ENCODE data around the gene RIMS3.

The RIMS3 gene

GRCh38 chr1:40668769-40669525 lies 3.5 kb upstream of the RIMS3 start:
- Mint-ChIP-seq H3K4me1 (peaks cover 34% of the 10 kb centered on the region), H3K4me3 (peak overlapping the region; percentile 77 to 82), H3K27ac (peak overlapping the region in 1 of 2 donors; percentile 74), H3K9me3 (no peaks in the 10 kb centered on the region), H3K27me3 (no peaks in the 10 kb centered on the region)
- DNase-seq: peak; percentile 83 to 84
- peak; percentile 71 for ATAC-seq

- Mint-ChIP-seq H3K4me1 (peaks cover 49% of the 10 kb centered on the region), H3K9me3 (no peaks in the 10 kb centered on the region), H3K27ac (no peak overlapping the region), H3K27me3 (no peaks in the 10 kb centered on the region), H3K4me3 (peak overlapping the region; percentile 76 to 77)
- DNase-seq (no peak), ATAC-seq (no peak)
Observed at GRCh38 chr1:40664791-40665190, 691 bp downstream of the RIMS3 start.

- no peak overlapping the region for H3K4me3 Mint-ChIP-seq
- H3K9me3 Mint-ChIP-seq: no peaks in the 10 kb centered on the region
- H3K27me3 Mint-ChIP-seq: no peaks in the 10 kb centered on the region
- peaks cover 47% of the 10 kb centered on the region for H3K4me1 Mint-ChIP-seq
- H3K27ac Mint-ChIP-seq: peak overlapping the region in 1 of 2 donors; percentile 79
- ATAC-seq (no peak), DNase-seq (no peak)
Observed at GRCh38 chr1:40664167-40664537, 1.3 kb downstream of the RIMS3 start.

- Mint-ChIP-seq H3K4me1 (peaks cover 41% of the 10 kb centered on the region), H3K4me3 (peak overlapping the region; percentile 48 to 65), H3K27me3 (no peaks in the 10 kb centered on the region), H3K27ac (peak overlapping the region in 1 of 2 donors; percentile 69), H3K9me3 (no peaks in the 10 kb centered on the region)
- DNase-seq (no peak), ATAC-seq (no peak)
Observed at GRCh38 chr1:40663324-40664166, 1.9 kb downstream of the RIMS3 start.

GRCh38 chr1:40662864-40663263 lies 2.6 kb downstream of the RIMS3 start:
- DNase-seq (peak; percentile 34 to 59), ATAC-seq (peak; percentile 82)
- peak overlapping the region; percentile 49 to 69 for H3K27ac Mint-ChIP-seq
- H3K9me3 Mint-ChIP-seq: no peaks in the 10 kb centered on the region
- peak overlapping the region; percentile 48 to 65 for H3K4me3 Mint-ChIP-seq
- peaks cover 38% of the 10 kb centered on the region for H3K4me1 Mint-ChIP-seq
- H3K27me3 Mint-ChIP-seq: no peaks in the 10 kb centered on the region

GRCh38 chr1:40662151-40662550 lies 3.3 kb downstream of the RIMS3 start:
- ATAC-seq (no peak), DNase-seq (no peak)
- H3K4me3 Mint-ChIP-seq: no peak overlapping the region
- H3K27me3 Mint-ChIP-seq: no peaks in the 10 kb centered on the region
- H3K9me3 Mint-ChIP-seq: no peaks in the 10 kb centered on the region
- H3K4me1 Mint-ChIP-seq: peaks cover 38% of the 10 kb centered on the region
- no peak overlapping the region for H3K27ac Mint-ChIP-seq

- no peak for DNase-seq
- Mint-ChIP-seq H3K4me1 (peaks cover 37% of the 10 kb centered on the region), H3K27me3 (no peaks in the 10 kb centered on the region), H3K4me3 (no peak overlapping the region), H3K27ac (peak overlapping the region in 1 of 2 donors; percentile 71), H3K9me3 (no peaks in the 10 kb centered on the region)
- ATAC-seq: no peak
Observed at GRCh38 chr1:40661678-40662077, 3.8 kb downstream of the RIMS3 start.

GRCh38 chr1:40659649-40659947 lies 5.9 kb downstream of the RIMS3 start:
- Mint-ChIP-seq H3K4me3 (no peak overlapping the region), H3K4me1 (peaks cover 22% of the 10 kb centered on the region), H3K27me3 (peaks cover 4% of the 10 kb centered on the region), H3K9me3 (no peaks in the 10 kb centered on the region), H3K27ac (no peak overlapping the region)
- ATAC-seq: no peak
- no peak for DNase-seq

- Mint-ChIP-seq H3K4me1 (peaks cover 16% of the 10 kb centered on the region), H3K27ac (no peak overlapping the region), H3K27me3 (peaks cover 9% of the 10 kb centered on the region), H3K4me3 (no peak overlapping the region), H3K9me3 (no peaks in the 10 kb centered on the region)
- ATAC-seq (no peak), DNase-seq (no peak)
Observed at GRCh38 chr1:40658751-40659648, 6.5 kb downstream of the RIMS3 start.

- Mint-ChIP-seq H3K9me3 (no peaks in the 10 kb centered on the region), H3K27ac (no peak overlapping the region), H3K4me1 (no peaks in the 10 kb centered on the region), H3K4me3 (no peak overlapping the region), H3K27me3 (peaks cover 9% of the 10 kb centered on the region)
- DNase-seq (no peak), ATAC-seq (no peak)
Observed at GRCh38 chr1:40657046-40657445, 8.4 kb downstream of the RIMS3 start.

- Mint-ChIP-seq H3K27ac (no peak overlapping the region), H3K4me3 (no peak overlapping the region), H3K4me1 (peaks cover 8% of the 10 kb centered on the region), H3K27me3 (peaks cover 16% of the 10 kb centered on the region), H3K9me3 (no peaks in the 10 kb centered on the region)
- DNase-seq (no peak), ATAC-seq (no peak)
Observed at GRCh38 chr1:40653851-40654537, 11.5 kb downstream of the RIMS3 start.

GRCh38 chr1:40652979-40653378 lies 12.5 kb downstream of the RIMS3 start:
- no peak overlapping the region for H3K4me3 Mint-ChIP-seq
- H3K4me1 Mint-ChIP-seq: peaks cover 13% of the 10 kb centered on the region
- H3K27ac Mint-ChIP-seq: no peak overlapping the region
- H3K27me3 Mint-ChIP-seq: peaks cover 26% of the 10 kb centered on the region
- ATAC-seq: no peak
- H3K9me3 Mint-ChIP-seq: no peaks in the 10 kb centered on the region
- DNase-seq: no peak

GRCh38 chr1:40652468-40652867 lies 13.0 kb downstream of the RIMS3 start:
- Mint-ChIP-seq H3K27ac (no peak overlapping the region), H3K4me3 (no peak overlapping the region), H3K9me3 (no peaks in the 10 kb centered on the region), H3K4me1 (peaks cover 13% of the 10 kb centered on the region), H3K27me3 (peaks cover 30% of the 10 kb centered on the region)
- no peak for ATAC-seq
- DNase-seq: no peak

GRCh38 chr1:40651138-40651857 lies 14.2 kb downstream of the RIMS3 start:
- ATAC-seq (no peak), DNase-seq (no peak)
- Mint-ChIP-seq H3K27me3 (peaks cover 30% of the 10 kb centered on the region), H3K4me3 (no peak overlapping the region), H3K4me1 (peaks cover 13% of the 10 kb centered on the region), H3K9me3 (no peaks in the 10 kb centered on the region), H3K27ac (no peak overlapping the region)

All from stimulated activated naive CD8-positive, alpha-beta T cell treated with anti-CD3 and anti-CD28 coated beads, Interleukin-15, amount 100 ng/mL, for 72 hours (primary cell).